Mucosa of descending colon (tissue), 3 donors: Measurements from ENCODE around the gene UBE2Q2. TPM values are rescaled to one million over a fixed set of nuclear protein-coding genes. Genes with fewer than 3 reads are reported as not detected.

Source experiments
- ATAC-seq: fragments of 200-7000 bp; cut with Tn5 transposase; one replicate; pipeline ENCODE4 v1.9.1; 2020; ENCODE audit warnings: mild to moderate bottlenecking, moderate library complexity
- DNase-seq, 3 donors: peaks; one replicate each; pipeline ENCODE4 v3.0.0-alpha.2; 2020
- H3K36me3 ChIP-seq: fragments of 200-600 bp; one replicate; pipeline ENCODE4 v1.8.0; 2021; ENCODE audit warnings: low read depth, mild to moderate bottlenecking
- H3K4me1 ChIP-seq: fragments of 200-600 bp; one replicate; pipeline ENCODE4 v1.8.0; 2021; ENCODE audit warnings: low read depth, mild to moderate bottlenecking
- H3K4me3 ChIP-seq: fragments of 200-600 bp; one replicate; pipeline ENCODE4 v1.8.0; 2021; ENCODE audit warnings: mild to moderate bottlenecking
- H3K9me3 ChIP-seq: fragments of 200-600 bp; one replicate; pipeline ENCODE4 v1.8.0; 2021; ENCODE audit warnings: mild to moderate bottlenecking
- CTCF ChIP-seq: fragments of 200-600 bp; IDR thresholded peaks from one replicate; pipeline ENCODE4 v1.8.0; 2022; ENCODE audit warnings: antibody characterized with exemption, mild to moderate bottlenecking
- intact Hi-C, 2 donors: fragments of 100-400 bp; cut with DNase I in 1 of 2; cut with micrococcal nuclease in 1 of 2; formaldehyde crosslinking; loops; one replicate each; pipeline versions ENCODE4 v1.11.0 to v1.11.1; 2022; cut with DNase I, micrococcal nuclease
- total RNA-seq, 3 donors: library from RNA; stranded (reverse); fragmentation: NEBNext Ultra II Directional in 2 of 3; extraction: Animal tissue kit (Norgen Biotek cat#: 25700) in 2 of 3; gene quantifications; one replicate each; pipeline versions ENCODE4 v1.2.1 to v1.2.4, GENCODE V29; 2021 to 2023
- donor health status: DM: no; HTN: no; CAD: no; lungs with moderate emphysema.
- donor health status: DM: no; HTN: no; CAD: no.
- donor health status: DM: no; HTN: yes; CAD: no.

UBE2Q2 gene
- total RNA-seq, 3 donors from 2014 or later = 18.2 to 50.3 (median 18.4) TPM

DNA sequence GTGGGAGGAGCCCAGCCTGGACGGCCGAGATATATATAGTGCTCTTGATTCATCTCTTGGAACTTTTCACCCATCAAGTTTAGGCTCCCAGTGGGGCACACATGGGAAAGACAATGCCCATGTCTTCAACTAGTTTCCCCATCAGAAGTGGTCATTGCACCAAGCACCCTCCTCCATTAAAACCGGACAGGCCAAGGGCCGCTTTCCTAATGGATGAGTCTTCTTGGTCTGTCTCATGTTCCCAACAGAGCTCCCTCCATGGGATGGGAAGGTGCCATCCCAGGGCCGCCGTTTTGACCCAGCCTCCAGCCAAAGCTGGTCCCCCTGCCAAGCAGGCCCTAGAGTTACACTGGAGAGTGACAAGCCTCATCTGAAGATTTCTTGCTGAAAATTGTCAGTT is 34.7 kb upstream of the UBE2Q2 start:
- H3K4me3 ChIP-seq = no peak overlapping the region
- no peaks in the 10 kb centered on the region for H3K9me3 ChIP-seq
- DNase-seq = no peak
- H3K4me1 ChIP-seq = no peaks in the 10 kb centered on the region
- no peaks in the 10 kb centered on the region for H3K36me3 ChIP-seq
- no peak for ATAC-seq
- intact Hi-C loops = loop anchor here (10.0 kb wide), 1 partner anchor 84 kb away; a partner anchor contains a TSS
- TF ChIP-seq CTCF = no peak

DNA sequence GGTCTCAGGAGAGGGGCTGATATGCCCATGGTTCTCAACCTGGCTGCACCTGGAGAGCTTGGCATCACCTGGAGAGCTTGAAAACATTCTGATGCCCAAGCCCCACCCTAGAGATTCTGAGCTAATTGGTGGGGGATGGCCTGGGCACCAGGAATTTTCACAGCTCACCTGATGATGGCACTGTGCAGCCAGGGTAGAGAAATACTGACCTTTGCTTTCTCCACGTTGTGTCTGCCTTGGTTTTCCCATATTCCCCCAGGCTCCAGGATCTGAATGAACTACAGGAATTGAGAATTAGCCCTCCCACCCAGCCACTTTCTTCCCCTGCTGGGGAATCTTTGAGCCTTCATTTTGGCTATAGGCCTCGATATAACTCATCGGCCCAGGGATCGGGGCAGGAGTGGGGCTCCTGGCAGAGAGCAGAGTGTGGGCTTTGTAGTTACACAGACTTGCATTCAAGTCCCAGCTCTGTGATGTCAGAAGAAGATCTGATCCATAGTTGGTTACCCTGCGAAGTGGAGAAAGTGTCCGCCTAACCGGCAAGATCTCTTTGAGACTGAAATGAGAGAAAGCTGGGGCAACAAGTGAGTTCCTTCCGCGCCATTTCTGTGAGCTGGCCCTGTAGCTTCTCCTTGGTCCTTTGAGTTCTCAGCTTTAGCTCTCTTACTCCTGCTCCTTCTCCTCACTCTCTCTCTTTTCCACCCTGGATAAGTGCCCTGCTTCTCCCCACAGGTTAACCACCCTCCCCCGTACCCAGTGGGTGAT is 33.1 kb upstream of the UBE2Q2 start:
- no peak overlapping the region for H3K4me3 ChIP-seq
- intact Hi-C loops = loop anchor here (10.0 kb wide), 2 partner anchors 85 to 335 kb away; a partner anchor contains a TSS
- H3K9me3 ChIP-seq = no peaks in the 10 kb centered on the region
- no peak for TF ChIP-seq CTCF
- H3K4me1 ChIP-seq = no peaks in the 10 kb centered on the region
- ATAC-seq (peak; percentile 72), DNase-seq (peak in 2 of 3 donors; percentile 33 to 38)
- H3K36me3 ChIP-seq = no peaks in the 10 kb centered on the region

DNA sequence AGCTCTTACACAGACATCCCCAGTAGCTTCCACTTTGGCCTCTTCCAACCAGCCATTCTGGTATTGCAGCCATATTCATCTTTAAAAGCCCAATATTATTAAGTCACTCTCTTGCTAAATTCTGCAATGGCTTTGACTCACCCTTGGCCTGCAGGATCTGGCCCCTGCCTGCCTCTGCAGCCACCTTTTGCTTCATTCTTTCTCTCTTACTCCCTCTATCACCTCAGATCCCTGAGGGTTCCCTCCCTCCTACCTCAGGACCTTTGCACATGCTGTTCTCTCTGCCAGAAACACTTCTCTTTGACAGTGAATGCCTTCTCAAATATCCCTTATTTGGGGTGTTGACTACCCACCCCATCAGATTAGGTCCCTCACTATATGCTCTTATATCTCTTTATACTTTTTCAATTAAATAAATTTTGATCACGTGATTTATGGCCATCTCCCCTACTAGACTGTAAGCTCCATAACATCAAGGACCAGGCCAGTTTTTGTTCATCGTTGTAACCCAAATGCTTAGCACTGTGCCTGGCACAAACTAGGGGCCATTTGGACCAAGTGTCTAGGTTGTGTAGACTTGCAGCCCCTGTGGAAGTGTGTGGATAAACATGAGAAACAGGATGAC is 32.3 kb upstream of the UBE2Q2 start:
- no peaks in the 10 kb centered on the region for H3K36me3 ChIP-seq
- ATAC-seq (no peak), DNase-seq (no peak)
- H3K9me3 ChIP-seq = no peaks in the 10 kb centered on the region
- no peak for TF ChIP-seq CTCF
- no peak overlapping the region for H3K4me3 ChIP-seq
- H3K4me1 ChIP-seq = no peaks in the 10 kb centered on the region
- intact Hi-C loops = loop anchor here in 1 of 2 donors (10.0 kb wide), 1 partner anchor 334 kb away; no protein-coding TSS in a partner anchor

- no peak for DNase-seq
- H3K4me1 ChIP-seq = no peaks in the 10 kb centered on the region
- no peak for TF ChIP-seq CTCF
- H3K4me3 ChIP-seq = no peak overlapping the region
- H3K36me3 ChIP-seq = no peaks in the 10 kb centered on the region
- ATAC-seq = no peak
- no peaks in the 10 kb centered on the region for H3K9me3 ChIP-seq
- intact Hi-C loops = loop anchor here in 1 of 2 donors (10.0 kb wide), 1 partner anchor 333 kb away; no protein-coding TSS in a partner anchor
These were observed 31.6 kb upstream of the UBE2Q2 start for GRCh38 chr15:75811626-75812025.

DNA sequence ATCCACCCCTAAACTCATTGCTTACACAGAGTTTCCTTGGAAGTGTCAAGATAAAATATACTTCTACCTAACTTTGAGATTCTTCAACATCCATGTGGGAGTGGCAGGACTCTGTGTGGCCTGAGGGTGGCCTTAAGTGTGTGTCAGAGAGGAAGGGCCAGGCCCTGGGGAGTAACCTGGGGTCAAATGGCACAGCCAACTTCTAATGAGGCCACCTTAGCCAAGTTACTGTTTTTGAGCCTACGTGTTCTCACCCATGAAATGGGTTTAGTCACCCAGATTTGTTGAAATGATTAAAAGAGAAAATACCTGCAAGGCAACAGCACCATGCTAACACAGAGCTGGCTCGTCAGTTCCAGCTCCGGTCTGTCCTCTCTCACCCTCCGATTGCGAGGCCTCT is 28.5 kb upstream of the UBE2Q2 start:
- H3K4me3 ChIP-seq = no peak overlapping the region
- no peak for DNase-seq
- H3K4me1 ChIP-seq = no peaks in the 10 kb centered on the region
- no peaks in the 10 kb centered on the region for H3K36me3 ChIP-seq
- TF ChIP-seq CTCF = no peak
- no peak for ATAC-seq
- H3K9me3 ChIP-seq = no peaks in the 10 kb centered on the region
- intact Hi-C loops = loop anchor here in 1 of 2 donors (10.0 kb wide), 1 partner anchor 330 kb away; no protein-coding TSS in a partner anchor
